ENCODE measurements around the gene AADACL2.

Gene AADACL2, protein sequence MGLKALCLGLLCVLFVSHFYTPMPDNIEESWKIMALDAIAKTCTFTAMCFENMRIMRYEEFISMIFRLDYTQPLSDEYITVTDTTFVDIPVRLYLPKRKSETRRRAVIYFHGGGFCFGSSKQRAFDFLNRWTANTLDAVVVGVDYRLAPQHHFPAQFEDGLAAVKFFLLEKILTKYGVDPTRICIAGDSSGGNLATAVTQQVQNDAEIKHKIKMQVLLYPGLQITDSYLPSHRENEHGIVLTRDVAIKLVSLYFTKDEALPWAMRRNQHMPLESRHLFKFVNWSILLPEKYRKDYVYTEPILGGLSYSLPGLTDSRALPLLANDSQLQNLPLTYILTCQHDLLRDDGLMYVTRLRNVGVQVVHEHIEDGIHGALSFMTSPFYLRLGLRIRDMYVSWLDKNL
- total RNA-seq, result 0 reads per million in 9 experiments

DNA sequence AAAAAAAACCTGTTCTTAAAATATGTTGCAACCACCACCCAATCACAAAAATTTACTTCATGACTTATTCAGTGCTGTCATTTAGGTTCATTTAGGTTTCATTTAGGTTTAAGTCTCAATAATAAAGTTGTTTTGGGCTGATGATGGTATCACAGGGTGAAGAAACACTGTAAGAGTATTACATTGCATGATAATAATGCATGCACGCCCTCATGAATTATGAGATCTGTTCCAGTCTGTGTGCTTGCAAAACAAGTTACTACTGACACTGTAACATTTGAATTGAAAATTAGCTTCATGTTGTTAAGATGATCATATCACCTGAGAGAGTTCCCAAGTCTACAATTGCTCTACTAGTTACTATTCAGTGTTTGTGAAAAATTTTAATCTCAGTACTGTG, at the start of gene AADACL2:
AADACL2 (plus strand) TSS at position 315 of the 400 bp plus-strand sequence. CDS start 109 bp downstream, outside the sequence.
- Mint-ChIP-seq H3K4me3 (no peak within 1 kb of the TSS), H3K27ac (no peak within 1 kb of the TSS), H3K9me3 (peaks cover 0 to 3% of the 10 kb centered on the region in 2 donors), H3K4me1 (ENCODE audit: low read depth in 2 of 2) (no peaks in the 10 kb centered on the region), H3K27me3 (peaks cover 7 to 18% of the 10 kb centered on the region in 2 donors), H3K36me3 (ENCODE audit: insufficient read depth) (no peaks in the 10 kb centered on the region)
- ATAC-seq (replicated peaks), result no peak
- no peak for DNase-seq

DNA sequence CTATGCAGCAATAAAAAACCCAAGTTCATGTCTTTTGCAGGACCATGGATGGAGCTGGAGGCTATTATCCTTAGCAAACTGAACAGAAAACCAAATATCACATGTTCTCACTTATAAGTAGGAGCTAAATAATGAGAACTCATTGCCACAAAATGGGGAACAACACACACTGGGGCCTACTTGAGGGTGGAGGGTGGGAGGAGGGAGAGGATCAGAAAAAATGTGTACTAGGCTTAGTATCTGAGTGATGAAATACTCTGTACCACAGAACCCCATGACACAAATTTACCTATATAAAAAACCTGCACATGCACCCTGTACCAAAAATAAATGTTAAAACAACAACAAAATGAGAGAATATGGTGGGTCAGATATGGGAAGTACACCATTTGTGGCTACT, 49.6 kb upstream of the AADACL2 start:
- DNase-seq (no peak), ATAC-seq (replicated peaks) (no peak)
- no peak overlapping the region for H3K27ac Mint-ChIP-seq
- peaks cover 3% of the 10 kb centered on the region for H3K36me3 Mint-ChIP-seq (ENCODE audit: insufficient read depth)
- peaks cover 8 to 12% of the 10 kb centered on the region in 2 donors for H3K27me3 Mint-ChIP-seq
- H3K9me3 Mint-ChIP-seq, result peaks cover 0 to 1% of the 10 kb centered on the region in 2 donors
- H3K4me1 Mint-ChIP-seq (ENCODE audit: low read depth in 2 of 2), result no peaks in the 10 kb centered on the region
- no peak overlapping the region for H3K4me3 Mint-ChIP-seq

DNA sequence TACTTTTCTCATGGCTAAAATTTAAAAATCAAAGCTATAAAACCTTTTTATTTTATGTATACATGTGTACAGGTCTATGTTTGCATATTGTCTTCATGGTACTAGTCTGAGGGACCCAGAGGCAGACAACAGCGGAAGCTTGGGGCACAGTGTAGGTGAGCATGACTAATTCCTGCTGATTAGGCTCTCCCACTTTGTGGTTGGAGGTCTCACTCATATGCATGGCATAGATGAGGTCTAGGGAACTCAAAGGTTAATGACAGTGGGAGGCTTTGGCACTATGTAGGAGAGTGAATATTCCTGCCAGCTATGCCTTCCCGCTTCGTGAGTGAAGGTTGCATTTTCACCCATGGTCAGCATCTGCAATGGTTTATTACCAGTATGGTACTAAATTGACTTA, 47.5 kb upstream of the AADACL2 start:
- H3K36me3 Mint-ChIP-seq (ENCODE audit: insufficient read depth), result peaks cover 3% of the 10 kb centered on the region

DNA sequence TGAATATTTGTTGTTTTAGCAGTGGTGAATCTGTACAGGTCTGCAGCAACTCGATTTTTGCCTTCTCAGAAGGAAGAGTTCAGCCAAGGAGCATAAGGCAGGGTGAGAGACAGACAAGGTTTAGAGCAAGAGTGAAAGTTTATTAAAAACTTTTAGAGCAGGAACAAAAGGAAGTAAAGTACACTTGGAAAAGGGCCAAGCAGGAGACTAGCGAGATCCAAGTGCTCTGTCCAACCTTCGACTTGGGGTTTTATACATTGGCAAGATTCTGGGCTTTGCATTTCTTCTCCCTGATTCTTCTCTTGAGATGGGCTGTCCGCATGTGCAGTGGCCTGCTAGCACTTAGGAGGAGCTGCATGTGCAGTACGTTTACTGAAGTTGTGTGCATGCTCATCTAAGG, 46.7 kb upstream of the AADACL2 start:
- peaks cover 3% of the 10 kb centered on the region for H3K36me3 Mint-ChIP-seq (ENCODE audit: insufficient read depth)
- ATAC-seq (replicated peaks) (no peak), DNase-seq (no peak)
- no peak overlapping the region for H3K4me3 Mint-ChIP-seq
- H3K27ac Mint-ChIP-seq, result no peak overlapping the region
- H3K4me1 Mint-ChIP-seq (ENCODE audit: low read depth in 2 of 2), result no peaks in the 10 kb centered on the region
- no peaks in the 10 kb centered on the region for H3K27me3 Mint-ChIP-seq
- H3K9me3 Mint-ChIP-seq, result peaks cover 0 to 1% of the 10 kb centered on the region in 2 donors

More for the DNA sequence above, 47.5 kb upstream of the AADACL2 start:
- ATAC-seq (replicated peaks), result no peak
- Mint-ChIP-seq H3K27ac (no peak overlapping the region), H3K4me1 (ENCODE audit: low read depth in 2 of 2) (no peaks in the 10 kb centered on the region), H3K4me3 (no peak overlapping the region), H3K9me3 (peaks cover 0 to 1% of the 10 kb centered on the region in 2 donors), H3K27me3 (peaks cover 5 to 7% of the 10 kb centered on the region in 2 donors)
- no peak for DNase-seq

DNA sequence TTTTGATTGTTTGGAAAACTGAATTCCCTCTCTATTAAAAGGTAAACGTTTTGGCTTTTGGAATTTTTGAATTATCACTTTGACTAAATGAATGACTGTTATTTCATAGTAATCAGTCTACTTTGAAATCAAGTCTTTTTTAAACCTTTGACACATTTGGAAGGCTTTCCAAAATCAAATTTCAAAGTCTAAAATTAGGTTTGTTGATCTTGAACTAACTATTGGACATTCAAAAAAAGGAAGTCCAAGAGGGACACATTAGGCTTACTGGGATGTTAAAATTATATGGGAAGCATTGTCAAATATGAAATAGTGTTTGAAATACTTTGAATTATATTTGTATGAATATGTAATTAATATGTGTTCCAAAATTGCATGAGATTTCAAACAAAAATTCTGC, 45.2 kb upstream of the AADACL2 start:
- no peak overlapping the region for H3K4me3 Mint-ChIP-seq
- H3K36me3 Mint-ChIP-seq (ENCODE audit: insufficient read depth), result peaks cover 3% of the 10 kb centered on the region
- H3K27ac Mint-ChIP-seq, result no peak overlapping the region
- no peaks in the 10 kb centered on the region for H3K4me1 Mint-ChIP-seq (ENCODE audit: low read depth in 2 of 2)
- ATAC-seq (replicated peaks) (no peak), DNase-seq (no peak)
- H3K27me3 Mint-ChIP-seq, result no peaks in the 10 kb centered on the region
- H3K9me3 Mint-ChIP-seq, result peaks cover 0 to 1% of the 10 kb centered on the region in 2 donors

DNA sequence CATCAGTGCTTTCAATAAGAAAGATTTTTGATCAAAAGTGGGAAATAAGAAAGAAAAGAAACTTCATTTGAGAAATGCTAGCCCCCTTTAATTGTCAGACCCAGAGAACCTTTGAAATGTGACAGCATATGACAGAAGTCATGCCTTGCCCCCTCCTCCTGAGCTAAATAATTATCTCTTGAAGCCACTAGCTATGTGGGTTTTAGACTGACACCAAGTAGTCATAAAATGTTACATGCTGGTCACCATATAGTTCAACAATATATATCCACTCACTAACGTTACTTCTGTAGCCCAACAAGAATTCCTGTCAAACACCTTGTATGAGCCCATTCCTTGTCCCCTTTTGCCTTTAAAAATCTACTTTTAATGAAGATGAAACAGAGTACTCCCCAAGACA, 43.1 kb upstream of the AADACL2 start:
- Mint-ChIP-seq H3K27me3 (no peaks in the 10 kb centered on the region), H3K9me3 (no peaks in the 10 kb centered on the region), H3K36me3 (ENCODE audit: insufficient read depth) (peaks cover 3% of the 10 kb centered on the region), H3K4me1 (ENCODE audit: low read depth in 2 of 2) (no peaks in the 10 kb centered on the region), H3K4me3 (no peak overlapping the region), H3K27ac (no peak overlapping the region)
- ATAC-seq (replicated peaks), result no peak
- DNase-seq, result no peak

DNA sequence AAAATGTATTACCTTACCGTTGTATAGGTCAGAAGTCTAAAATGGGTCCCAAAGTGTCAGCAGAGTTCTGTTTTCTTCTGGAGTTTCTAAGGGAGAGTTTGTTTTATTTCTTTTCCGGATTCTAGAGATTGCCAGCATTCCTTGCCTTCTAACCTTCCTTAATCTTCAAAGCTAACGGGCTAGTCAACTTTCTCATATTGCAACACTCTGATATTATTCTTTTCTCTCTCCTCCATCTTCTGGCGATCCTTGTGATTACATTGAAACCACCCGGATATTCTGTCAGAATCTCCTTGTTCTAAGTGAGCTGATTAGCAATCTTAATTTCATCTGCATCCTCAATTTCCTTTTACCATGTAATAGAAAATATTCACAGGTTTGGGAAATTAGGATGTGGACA, 36.2 kb upstream of the AADACL2 start:
- no peaks in the 10 kb centered on the region for H3K4me1 Mint-ChIP-seq (ENCODE audit: low read depth in 2 of 2)
- no peaks in the 10 kb centered on the region for H3K9me3 Mint-ChIP-seq
- no peak overlapping the region for H3K4me3 Mint-ChIP-seq
- H3K27me3 Mint-ChIP-seq, result peaks cover 6 to 9% of the 10 kb centered on the region in 2 donors
- no peaks in the 10 kb centered on the region for H3K36me3 Mint-ChIP-seq (ENCODE audit: insufficient read depth)
- ATAC-seq (replicated peaks) (no peak), DNase-seq (no peak)
- H3K27ac Mint-ChIP-seq, result no peak overlapping the region

DNA sequence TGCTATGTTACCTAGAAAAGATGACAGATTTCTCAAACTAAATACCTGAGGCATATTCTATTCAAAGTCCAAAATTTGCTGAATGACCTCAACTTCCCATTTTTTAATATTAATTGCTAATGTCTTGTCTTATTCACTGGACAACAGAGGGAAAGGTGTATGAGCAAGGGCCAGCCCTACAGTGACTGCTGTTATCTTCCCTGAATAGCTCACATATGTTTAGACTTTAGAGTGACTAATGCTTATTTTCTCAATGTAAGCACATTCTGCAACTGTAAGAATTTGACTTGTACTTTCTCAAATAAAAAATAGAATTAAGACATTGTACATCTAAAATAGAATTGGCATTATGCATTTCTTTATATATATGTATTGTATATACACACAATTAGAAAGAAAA, 26.5 kb upstream of the AADACL2 start:
- peaks cover 0 to 9% of the 10 kb centered on the region in 2 donors for H3K9me3 Mint-ChIP-seq
- no peak overlapping the region for H3K27ac Mint-ChIP-seq
- no peaks in the 10 kb centered on the region for H3K4me1 Mint-ChIP-seq (ENCODE audit: low read depth in 2 of 2)
- DNase-seq (no peak), ATAC-seq (replicated peaks) (no peak)
- H3K27me3 Mint-ChIP-seq, result peaks cover 0 to 43% of the 10 kb centered on the region in 2 donors
- H3K36me3 Mint-ChIP-seq (ENCODE audit: insufficient read depth), result no peaks in the 10 kb centered on the region
- no peak overlapping the region for H3K4me3 Mint-ChIP-seq

DNA sequence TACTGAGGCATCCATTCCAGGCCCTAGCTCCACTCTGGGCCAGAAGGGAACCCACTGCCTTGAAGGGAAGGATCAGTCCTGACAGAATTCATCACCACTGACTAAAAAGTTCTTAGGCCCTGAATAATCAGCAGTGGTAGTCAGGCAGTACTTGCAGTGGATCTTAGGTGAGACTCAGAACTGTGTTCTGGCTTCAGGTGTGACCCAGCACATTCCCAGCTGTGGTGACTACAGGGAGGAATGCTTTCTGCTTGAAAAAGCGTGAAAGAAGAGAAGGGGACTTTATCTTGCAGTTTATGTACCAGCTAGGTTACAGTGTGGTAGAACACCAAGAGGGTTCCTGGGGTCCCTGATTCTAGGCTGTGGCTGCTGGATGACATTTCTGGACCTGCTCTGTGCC, 24.9 kb upstream of the AADACL2 start:
- DNase-seq (no peak), ATAC-seq (replicated peaks) (no peak)
- Mint-ChIP-seq H3K4me1 (ENCODE audit: low read depth in 2 of 2) (no peaks in the 10 kb centered on the region), H3K4me3 (no peak overlapping the region), H3K9me3 (peaks cover 1 to 18% of the 10 kb centered on the region in 2 donors), H3K36me3 (ENCODE audit: insufficient read depth) (no peaks in the 10 kb centered on the region), H3K27me3 (peaks cover 0 to 43% of the 10 kb centered on the region in 2 donors), H3K27ac (no peak overlapping the region)

DNA sequence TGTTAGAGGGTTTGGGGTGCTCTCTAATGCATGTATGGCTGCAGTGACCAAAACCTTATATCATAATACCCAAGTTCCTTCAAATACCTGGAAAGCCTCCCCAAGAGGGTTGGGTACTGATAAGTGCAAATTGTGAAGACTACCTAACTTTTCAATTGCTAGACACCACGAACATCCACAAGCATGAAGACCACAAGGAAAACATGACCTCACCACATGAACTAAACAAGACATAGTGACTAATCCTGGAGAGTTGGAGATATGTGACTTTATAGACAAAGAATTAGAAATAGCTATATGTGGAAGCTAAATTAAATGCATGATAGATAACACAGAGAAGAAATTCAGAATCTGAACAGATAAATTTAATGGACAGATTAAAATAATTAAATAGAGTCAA, 23.9 kb upstream of the AADACL2 start:
- H3K36me3 Mint-ChIP-seq (ENCODE audit: insufficient read depth), result no peaks in the 10 kb centered on the region
- peaks cover 1 to 18% of the 10 kb centered on the region in 2 donors for H3K9me3 Mint-ChIP-seq
- no peak for ATAC-seq (replicated peaks)

DNA sequence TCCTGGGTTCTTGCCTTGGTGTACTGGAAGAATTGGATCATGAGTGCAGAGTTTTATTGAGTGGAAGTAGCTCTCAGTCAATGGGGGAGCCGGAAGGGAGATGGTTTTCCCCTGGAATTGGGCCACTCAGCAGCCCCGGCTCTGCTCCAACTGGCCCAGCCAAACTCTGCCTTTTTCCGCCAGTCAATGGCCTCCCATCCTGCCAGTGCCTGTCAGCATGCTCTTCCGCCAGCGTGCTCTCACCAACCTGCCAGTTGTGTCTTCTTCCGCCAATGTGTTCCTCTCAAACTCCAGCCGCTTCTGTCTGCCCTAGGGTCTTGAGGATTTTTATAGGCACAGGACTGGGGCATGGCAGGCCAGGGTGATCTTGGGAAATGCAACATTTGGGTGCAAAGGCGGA, 12.4 kb upstream of the AADACL2 start:
- ATAC-seq (replicated peaks) (no peak), DNase-seq (no peak)
- no peaks in the 10 kb centered on the region for H3K4me1 Mint-ChIP-seq (ENCODE audit: low read depth in 2 of 2)
- H3K4me3 Mint-ChIP-seq, result no peak overlapping the region
- H3K27me3 Mint-ChIP-seq, result peaks cover 5 to 8% of the 10 kb centered on the region in 2 donors
- peaks cover 0 to 4% of the 10 kb centered on the region in 2 donors for H3K9me3 Mint-ChIP-seq
- H3K36me3 Mint-ChIP-seq (ENCODE audit: insufficient read depth), result no peaks in the 10 kb centered on the region
- no peak overlapping the region for H3K27ac Mint-ChIP-seq

More for the DNA sequence above, 23.9 kb upstream of the AADACL2 start:
- no peak for DNase-seq
- H3K27me3 Mint-ChIP-seq, result peaks cover 0 to 43% of the 10 kb centered on the region in 2 donors
- no peaks in the 10 kb centered on the region for H3K4me1 Mint-ChIP-seq (ENCODE audit: low read depth in 2 of 2)
- H3K27ac Mint-ChIP-seq, result no peak overlapping the region
- no peak overlapping the region for H3K4me3 Mint-ChIP-seq

DNA sequence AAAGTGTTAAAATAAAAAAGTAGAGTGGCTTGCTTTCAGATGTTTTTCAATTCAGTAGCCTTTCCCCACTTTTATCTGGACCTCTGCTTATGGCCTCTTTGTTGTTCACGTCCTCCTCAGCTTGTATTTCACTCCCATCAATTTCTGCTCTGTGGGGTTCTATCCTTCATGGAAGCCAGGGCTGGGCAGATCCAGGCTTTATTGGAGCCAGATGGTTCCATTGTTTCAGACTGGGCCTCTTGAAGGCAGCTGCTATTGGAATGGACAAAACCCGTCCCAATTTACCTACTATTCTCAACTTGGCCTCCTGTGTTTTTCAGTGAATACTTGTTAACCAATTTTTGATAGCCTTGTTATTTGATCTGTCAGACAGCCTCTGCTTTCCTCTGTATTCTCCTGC, 10.9 kb upstream of the AADACL2 start:
- Mint-ChIP-seq H3K27me3 (peaks cover 5 to 8% of the 10 kb centered on the region in 2 donors), H3K4me3 (no peak overlapping the region), H3K36me3 (ENCODE audit: insufficient read depth) (no peaks in the 10 kb centered on the region), H3K27ac (no peak overlapping the region), H3K4me1 (ENCODE audit: low read depth in 2 of 2) (no peaks in the 10 kb centered on the region), H3K9me3 (peaks cover 0 to 2% of the 10 kb centered on the region in 2 donors)
- DNase-seq, result no peak
- no peak for ATAC-seq (replicated peaks)

DNA sequence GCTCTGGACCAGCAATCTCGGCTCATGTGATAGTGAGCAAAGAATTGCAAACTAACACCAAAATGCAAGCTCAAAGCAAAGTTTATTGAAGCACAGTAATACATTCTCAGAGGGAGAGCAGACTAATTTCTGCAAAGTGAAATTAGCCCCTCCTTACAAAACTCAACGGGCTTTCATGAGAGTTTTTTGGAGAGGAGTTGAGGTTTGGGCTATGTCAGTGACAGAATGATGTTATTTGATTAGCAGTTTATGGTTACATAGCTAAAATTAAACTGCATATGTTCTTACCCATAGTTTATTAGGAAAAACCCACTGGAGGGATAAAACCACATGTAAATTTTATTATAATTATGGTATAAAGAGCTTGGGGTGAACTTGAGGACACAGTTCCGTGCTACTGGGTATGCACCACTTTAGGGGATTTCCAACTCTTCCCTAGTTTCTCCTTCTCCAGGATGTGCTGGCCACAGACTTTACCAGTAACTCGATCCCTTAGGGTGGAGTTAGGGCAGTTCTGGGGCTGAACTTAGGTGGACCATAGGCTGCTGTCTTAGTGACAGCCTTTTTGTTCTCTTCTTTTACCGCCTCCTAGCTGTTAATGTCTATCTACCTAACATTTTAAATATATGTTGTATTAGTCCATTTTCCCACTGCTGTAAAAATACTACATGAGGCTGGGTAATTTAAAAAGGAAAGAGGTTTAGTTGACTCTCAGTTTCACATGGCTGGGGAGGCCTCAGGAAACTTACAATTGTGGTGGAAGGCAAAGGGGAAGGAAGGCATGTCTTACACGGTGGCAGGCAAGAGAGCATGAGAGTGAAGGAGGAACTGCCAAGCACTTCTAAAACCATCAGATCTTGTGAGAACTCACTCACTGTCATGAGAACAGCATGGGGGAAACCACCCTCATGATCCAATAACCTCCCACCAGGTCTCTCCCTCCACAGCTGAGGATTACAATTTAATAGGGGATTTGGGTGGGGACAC, 8.9 kb upstream of the AADACL2 start:
- DNase-seq (no peak), ATAC-seq (replicated peaks) (no peak)
- Mint-ChIP-seq H3K27me3 (peaks cover 5 to 8% of the 10 kb centered on the region in 2 donors), H3K27ac (no peak overlapping the region), H3K9me3 (peaks cover 0 to 2% of the 10 kb centered on the region in 2 donors), H3K4me1 (ENCODE audit: low read depth in 2 of 2) (no peaks in the 10 kb centered on the region), H3K4me3 (no peak overlapping the region), H3K36me3 (ENCODE audit: insufficient read depth) (no peaks in the 10 kb centered on the region)

Measured in effector memory CD8-positive, alpha-beta T cell (primary cell).